Retina (tissue), 1 donor: ENCODE results near the gene PHACTR1.

Source experiments
- DNase-seq: peaks from one replicate; pipeline ENCODE4 v3.0.0-alpha.2; 2016

Gene PHACTR1

DNA sequence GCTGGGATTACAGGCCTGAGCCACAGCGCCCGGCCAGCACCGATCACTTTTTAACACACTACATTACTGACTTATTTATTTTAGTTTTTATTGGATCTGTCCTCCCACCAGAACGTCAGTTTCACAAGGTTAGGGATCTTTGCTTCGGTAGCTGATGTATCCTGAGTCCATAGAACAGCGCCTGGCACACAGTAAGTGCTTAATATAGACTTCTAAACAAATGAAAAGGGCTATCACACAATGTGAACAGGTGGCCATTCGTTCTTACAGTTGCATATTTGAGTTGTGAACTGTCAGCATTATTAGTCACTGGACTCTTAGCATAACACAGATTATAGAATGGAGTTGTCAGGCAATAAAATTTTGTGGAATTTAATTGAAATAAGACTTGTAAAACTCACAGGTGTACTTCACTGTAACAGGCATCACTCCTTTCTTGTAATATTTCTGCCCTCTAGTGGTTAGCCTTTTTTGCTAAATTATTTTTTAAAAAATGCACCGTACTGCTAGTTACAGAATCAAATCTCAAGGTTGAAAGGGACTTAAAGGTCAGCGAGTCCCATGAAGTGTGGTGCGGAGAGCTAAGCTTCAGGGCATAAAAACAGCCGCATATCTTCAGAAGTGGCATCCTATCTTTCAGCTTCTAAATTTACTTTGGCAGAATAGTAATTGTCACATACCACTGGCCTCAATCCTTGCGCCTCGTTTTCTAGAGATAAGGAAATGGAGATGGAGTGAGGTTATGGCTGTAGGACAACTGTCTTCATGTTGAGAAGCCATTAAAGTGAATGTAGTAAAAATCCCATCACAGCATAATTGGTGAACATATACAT lies 615.2 kb downstream of the PHACTR1 start:
- DNase-seq = peak; percentile 26

- DNase-seq = no peak
Observed at GRCh38 chr6:13332349-13332706, 615.8 kb downstream of the PHACTR1 start.

- no peak for DNase-seq
Observed at GRCh38 chr6:13334953-13335352, 618.4 kb downstream of the PHACTR1 start.

DNA sequence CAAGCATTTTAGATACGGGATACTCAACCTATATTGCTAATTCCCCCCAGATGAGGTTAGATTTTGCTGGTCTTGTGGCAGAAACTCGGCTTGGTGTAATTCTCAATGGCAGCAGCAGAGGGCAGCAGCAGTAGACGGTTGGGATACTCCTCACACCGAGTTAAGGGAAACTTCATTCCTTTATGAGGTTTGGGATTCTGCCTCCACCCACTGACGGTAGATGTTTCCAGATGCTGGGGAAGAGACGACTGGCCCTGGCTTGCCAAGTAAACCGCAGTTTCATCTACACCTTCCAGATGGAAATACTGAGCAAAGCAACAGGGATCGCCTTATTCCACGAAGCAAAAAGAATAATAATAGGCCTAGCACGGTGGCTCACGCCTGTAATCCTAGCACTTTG lies 620.0 kb downstream of the PHACTR1 start:
- peak; percentile 83 for DNase-seq

DNA sequence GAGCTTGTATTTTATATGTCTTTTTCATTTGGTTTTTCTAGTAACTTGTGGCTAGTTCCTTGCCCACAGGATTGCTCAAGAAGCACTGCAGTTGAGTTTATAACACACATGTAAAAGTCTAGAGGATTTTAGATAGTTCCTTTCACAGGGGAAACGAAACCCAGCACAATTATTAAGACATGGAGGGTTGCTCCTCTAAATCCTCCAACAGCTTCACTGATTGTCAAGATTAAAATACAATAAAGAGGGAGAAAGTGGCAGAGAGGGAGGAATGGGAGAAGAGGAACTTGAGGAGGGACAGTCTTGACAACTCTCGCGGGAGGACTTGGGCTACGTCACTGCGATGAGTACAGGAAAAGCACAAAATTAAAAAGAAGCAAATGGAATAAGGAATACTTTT lies 621.5 kb downstream of the PHACTR1 start:
- no peak for DNase-seq
